WERI-Rb-1 (cell line): Measurements from ENCODE around the gene NCOA3.
"Not testable (repeated sequence)": the region's sequence is repeated elsewhere in the genome, so short reads cannot be mapped to it uniquely, and the experiment has no call there.

ENCODE experiments used
- DNase-seq: peaks from one replicate; pipeline ENCODE4 v3.0.0-alpha.2; 2020
- H3K27ac ChIP-seq: fragments of 250-450 bp; sonication (Bioruptor Pico); 2 replicates; pipeline ENCODE4 v1.5.1; 2020; ENCODE audit warnings: mild to moderate bottlenecking, moderate library complexity
- H3K27me3 ChIP-seq: fragments of 250-450 bp; sonication (Bioruptor Pico); 2 replicates; pipeline ENCODE4 v1.5.1; 2021; ENCODE audit warnings: mild to moderate bottlenecking, low read depth, moderate library complexity; ENCODE audit not compliant: insufficient read depth, severe bottlenecking
- H3K36me3 ChIP-seq: fragments of 250-450 bp; sonication (Bioruptor Pico); 2 replicates; pipeline ENCODE4 v1.5.1; 2020; ENCODE audit warnings: mild to moderate bottlenecking, moderate library complexity
- H3K4me3 ChIP-seq: 2 replicates; pipeline ENCODE4 v1.5.1; 2011; ENCODE audit warnings: low read depth, mild to moderate bottlenecking, control low read depth, low read length
- H3K9me3 ChIP-seq: fragments of 250-450 bp; sonication (Bioruptor Pico); 2 replicates; pipeline ENCODE4 v1.5.1; 2021; ENCODE audit warnings: mild to moderate bottlenecking, moderate library complexity; ENCODE audit not compliant: severe bottlenecking
- CTCF ChIP-seq: IDR thresholded peaks from 2 replicates; pipeline ENCODE4 v1.5.1; 2011; ENCODE audit warnings: low read depth, mild to moderate bottlenecking, control low read depth, inconsistent platforms, low read length

NCOA3 gene

GRCh38 chr20:47490795-47491194, 10.9 kb upstream of the NCOA3 start:
- Histone ChIP-seq H3K27ac (no peak overlapping the region), H3K4me3 (no peak overlapping the region)
- DNase-seq, result no peak

GRCh38 chr20:47492284-47492683, 9.4 kb upstream of the NCOA3 start:
- H3K27ac ChIP-seq, result no peak overlapping the region
- no peak for TF ChIP-seq CTCF

More at GRCh38 chr20:47490795-47491194, 10.9 kb upstream of the NCOA3 start:
- Histone ChIP-seq H3K27me3 (no peaks in the 10 kb centered on the region), H3K9me3 (no peaks in the 10 kb centered on the region), H3K36me3 (no peaks in the 10 kb centered on the region)
- TF ChIP-seq CTCF, result no peak

GRCh38 chr20:47493175-47493962, 8.3 kb upstream of the NCOA3 start:
- Histone ChIP-seq H3K27ac (no peak overlapping the region), H3K9me3 (no peaks in the 10 kb centered on the region), H3K4me3 (no peak overlapping the region), H3K36me3 (no peaks in the 10 kb centered on the region), H3K27me3 (no peaks in the 10 kb centered on the region)
- DNase-seq, result peak; percentile 35
- no peak for TF ChIP-seq CTCF

More at GRCh38 chr20:47492284-47492683, 9.4 kb upstream of the NCOA3 start:
- Histone ChIP-seq H3K27me3 (no peaks in the 10 kb centered on the region), H3K9me3 (no peaks in the 10 kb centered on the region), H3K36me3 (no peaks in the 10 kb centered on the region), H3K4me3 (no peak overlapping the region)
- DNase-seq, result no peak

- TF ChIP-seq CTCF, result no peak
- Histone ChIP-seq H3K27ac (no peak overlapping the region), H3K27me3 (no peaks in the 10 kb centered on the region), H3K36me3 (no peaks in the 10 kb centered on the region), H3K4me3 (no peak overlapping the region), H3K9me3 (no peaks in the 10 kb centered on the region)
- DNase-seq, result no peak
Observed at GRCh38 chr20:47493963-47494293, 7.8 kb upstream of the NCOA3 start.

GRCh38 chr20:47494606-47495005, 7.1 kb upstream of the NCOA3 start:
- H3K4me3 ChIP-seq, H3K9me3 ChIP-seq, DNase-seq, H3K27ac ChIP-seq, H3K36me3 ChIP-seq, H3K27me3 ChIP-seq: not testable (repeated sequence)

- Histone ChIP-seq H3K36me3 (no peaks in the 10 kb centered on the region), H3K27ac (no peak overlapping the region), H3K27me3 (no peaks in the 10 kb centered on the region), H3K4me3 (no peak overlapping the region), H3K9me3 (no peaks in the 10 kb centered on the region)
- no peak for TF ChIP-seq CTCF
- no peak for DNase-seq
Observed at GRCh38 chr20:47496118-47496517, 5.6 kb upstream of the NCOA3 start.
